GM21360 (cell line): ENCODE measurements around the gene MZB1.
"Not testable (repeated sequence)": the region's sequence is repeated elsewhere in the genome, so short reads cannot be mapped to it uniquely, and the experiment has no call there.

ENCODE experiments used
- ATAC-seq: cut with Tn5 transposase; IDR thresholded peaks from one replicate; pipeline ENCODE4 v1.9.1; 2021; ENCODE audit warnings: mild to moderate bottlenecking, moderate library complexity; ENCODE audit not compliant: unreplicated experiment

Gene MZB1

GRCh38 chr5:139392678-139393496, 3.2 kb upstream of the MZB1 start:
- peak; percentile 39 for ATAC-seq

GRCh38 chr5:139392324-139392677, 2.6 kb upstream of the MZB1 start:
- ATAC-seq = no peak

GRCh38 chr5:139391570-139392323, 2.0 kb upstream of the MZB1 start:
- ATAC-seq = no peak

DNA sequence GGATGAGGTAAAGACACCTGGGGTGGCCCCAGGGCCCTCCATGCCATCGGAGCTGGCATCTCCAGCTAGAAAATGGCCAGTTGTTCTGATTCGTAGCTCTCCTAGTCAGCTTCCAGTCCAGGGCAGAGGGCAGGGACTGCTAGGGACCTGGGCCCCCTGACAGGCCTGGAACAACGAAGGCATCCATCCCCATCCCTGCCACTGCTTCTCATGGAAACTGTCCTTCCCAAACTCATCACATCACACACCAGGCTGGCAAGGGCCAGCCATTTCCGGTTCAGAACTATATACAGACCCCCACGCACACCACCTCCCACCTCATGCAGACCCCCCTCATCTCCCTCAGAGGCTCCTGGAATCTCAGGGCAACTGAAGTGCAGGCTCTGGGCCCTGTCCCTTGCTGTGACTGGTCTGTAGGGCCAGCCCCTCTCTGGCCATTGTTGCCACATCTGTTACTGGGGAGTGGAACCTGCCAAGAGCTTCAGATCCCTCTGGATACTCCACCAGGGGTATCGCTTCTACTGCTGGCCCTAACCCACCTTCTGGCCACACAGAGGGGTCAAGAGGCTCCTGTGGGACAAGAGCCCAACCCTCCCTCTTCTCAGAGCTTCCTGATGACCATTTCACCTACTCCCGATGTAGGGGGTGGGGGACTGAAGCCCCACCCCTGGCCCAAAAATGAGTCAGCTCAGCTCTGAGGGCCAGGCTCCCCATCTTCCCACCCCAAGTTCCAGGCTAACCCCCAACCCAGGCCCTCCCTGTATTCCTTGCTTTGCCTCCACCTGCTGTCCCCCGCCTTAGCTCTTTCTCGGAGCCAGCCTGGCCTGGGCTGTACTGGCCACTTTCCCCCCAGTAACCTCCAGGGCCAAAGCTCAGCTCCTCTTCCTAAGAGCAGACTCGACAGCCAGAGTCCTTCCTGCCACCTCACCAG, 1.2 kb upstream of the MZB1 start:
- no peak for ATAC-seq

DNA sequence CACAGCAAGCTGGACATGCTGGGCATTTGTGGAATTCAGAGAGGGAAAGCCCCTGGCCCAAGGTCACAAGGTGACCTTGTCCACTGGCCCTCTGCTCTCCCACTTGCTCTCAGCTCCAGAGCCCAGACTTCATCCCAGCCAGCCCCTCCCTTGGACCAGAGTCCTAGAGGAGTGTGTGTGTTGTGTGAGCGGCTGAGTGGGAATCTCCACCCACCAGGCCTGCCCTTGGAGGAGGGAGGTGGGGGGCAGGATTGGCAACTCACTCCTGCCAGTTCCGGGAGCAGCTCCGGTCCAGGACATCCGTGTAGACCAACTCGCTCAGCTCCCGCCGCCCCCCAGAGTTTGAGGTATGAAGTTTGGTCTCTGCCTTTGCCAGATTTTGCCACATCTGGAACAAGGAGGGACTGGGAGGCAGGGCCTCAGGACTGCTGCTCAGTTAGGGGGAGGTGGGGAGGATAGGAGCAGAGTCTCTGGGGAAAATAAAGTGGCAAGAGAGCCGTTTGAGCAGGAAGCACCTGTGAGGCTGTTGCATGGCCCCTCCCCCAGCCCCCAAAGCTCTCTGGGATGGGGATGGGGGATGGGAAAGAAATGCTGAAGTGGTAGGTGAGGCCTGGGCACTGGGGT, 1.4 kb downstream of the MZB1 start:
- ATAC-seq = no peak

GRCh38 chr5:139387611-139388197, 2.0 kb downstream of the MZB1 start:
- no peak for ATAC-seq

DNA sequence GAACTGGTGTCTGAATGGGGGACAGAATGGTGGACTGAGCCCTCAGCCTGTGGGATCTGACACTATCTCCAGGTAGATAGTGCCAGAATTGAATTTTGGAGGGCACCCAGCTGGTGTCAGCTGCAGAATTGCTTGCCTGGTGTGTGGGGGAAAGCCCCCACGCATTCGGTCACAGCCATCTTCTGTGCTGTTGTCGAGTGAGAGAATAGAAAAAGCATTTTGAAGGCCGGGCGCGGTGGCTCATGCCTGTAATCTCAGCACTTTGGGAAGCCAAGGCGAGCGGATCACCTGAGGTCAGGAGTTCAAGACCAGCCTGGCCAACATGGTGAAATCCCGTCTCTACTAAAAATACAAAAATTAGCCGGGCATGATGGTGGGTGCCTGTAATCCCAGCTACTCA, 2.8 kb downstream of the MZB1 start:
- not testable (repeated sequence) for ATAC-seq

- ATAC-seq = no peak
Observed at GRCh38 chr5:139386050-139386438, 3.7 kb downstream of the MZB1 start.

- ATAC-seq = no peak
Observed at GRCh38 chr5:139385061-139386049, 4.4 kb downstream of the MZB1 start.

DNA sequence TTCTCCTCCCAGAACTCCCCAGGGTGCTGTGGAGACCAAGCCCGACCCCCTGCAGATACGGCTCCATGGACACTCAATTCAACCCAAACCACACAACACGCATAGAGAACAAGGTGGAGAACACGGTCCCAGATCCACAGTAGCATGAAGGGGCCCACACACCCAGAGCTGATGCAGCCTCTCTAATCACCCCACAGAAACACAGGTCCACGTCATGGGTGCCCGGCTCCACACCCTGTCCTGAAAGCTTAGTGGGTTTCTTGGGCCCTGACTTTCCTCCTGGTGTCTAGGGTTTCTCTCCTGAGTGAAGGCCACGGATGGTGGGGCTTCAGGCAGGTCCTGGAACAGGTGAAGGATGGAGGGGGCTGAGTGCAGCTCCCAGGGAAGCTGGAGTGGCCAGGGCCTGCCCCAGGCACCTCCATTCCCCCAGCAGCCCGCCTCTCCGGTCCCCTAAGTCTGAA, 5.1 kb downstream of the MZB1 start:
- no peak for ATAC-seq

DNA sequence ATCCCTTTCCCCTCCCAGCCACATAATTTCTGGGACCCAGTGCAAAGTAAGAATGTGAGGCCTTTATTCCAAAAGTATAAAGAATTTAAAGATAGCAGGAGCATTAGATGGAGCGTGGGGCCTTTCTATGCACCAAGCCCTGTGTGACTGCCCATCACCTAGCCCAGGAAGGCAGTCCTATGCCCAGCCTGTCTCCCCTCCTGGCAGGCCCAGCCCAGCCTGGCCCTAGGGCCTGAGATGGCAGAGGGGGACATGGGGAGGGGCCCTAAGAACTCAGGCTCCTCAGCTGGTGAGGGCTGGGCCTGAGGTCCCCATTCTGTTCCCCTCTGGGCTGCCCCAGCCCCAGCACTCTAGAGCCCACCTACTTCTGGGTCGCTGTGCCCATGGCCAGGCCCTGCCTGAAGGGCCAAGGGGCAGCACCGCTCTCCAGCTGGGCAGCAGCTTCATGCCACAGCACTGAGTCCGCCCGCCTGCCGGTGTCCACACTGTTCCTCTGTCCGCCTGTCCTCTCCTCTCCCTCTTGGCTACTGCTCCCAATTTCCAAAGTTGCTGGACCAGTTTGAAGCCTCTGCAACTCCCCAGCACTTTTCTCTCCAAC, 5.6 kb downstream of the MZB1 start:
- ATAC-seq = no peak

DNA sequence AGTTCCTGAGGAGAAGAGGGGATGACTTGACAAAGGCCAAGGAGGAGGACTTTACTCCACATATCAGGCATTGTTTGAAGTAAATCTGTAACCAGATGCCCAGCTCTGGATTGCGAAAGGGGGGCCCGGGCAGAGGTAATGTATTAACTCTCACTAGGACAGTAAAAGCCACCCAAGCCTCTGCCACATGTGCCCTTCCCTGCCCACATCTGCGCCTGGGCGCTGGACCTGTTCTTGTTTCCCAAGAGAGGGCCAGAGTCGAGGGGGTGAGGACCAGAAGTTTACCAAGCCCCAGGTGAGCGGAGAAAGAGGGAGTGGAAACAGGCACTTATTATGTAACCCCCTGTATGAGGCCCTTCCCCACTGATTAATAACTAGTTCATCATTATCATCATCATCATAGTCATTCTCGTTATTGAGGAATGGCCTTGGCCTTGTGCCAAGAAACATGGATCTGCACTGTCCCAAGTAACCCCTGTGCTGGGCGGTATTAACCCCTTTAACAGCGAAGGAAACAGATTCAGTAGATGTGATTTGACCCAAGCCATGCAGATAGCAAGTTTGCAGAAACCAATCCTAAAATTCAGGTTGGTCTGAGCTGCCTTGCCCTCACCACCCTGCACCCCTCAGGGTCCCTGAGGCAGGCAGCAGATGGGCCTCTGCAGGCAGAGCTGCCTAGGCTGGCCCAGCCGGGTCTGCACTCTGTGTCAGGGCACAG, 6.3 kb downstream of the MZB1 start, which contains the start of gene SLC23A1:
Gene SLC23A1 (minus strand): TSS at position 23 of the 718 bp plus-strand sequence. CDS start 44 bp downstream, outside the sequence.
- no peak for ATAC-seq

DNA sequence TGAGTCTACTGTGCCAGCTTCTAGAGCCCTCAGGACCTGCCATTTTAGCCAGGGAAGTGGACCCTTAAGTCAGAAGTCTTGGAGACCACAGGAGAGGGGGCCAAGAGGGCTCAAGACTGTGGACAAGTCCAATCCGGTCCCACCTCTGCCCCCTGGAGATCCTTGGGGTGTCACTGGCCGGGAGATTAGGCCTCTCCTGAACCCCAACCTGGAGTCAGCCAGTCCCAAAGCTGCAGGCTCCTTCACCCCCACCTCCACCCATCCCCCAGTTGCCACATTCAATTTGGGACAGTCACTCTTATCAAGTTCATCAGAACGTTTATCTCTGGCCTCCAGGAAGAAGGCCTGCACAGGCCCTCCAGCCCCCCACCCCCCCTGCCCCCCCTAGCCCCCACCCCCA, 6.9 kb downstream of the MZB1 start:
- ATAC-seq = no peak

GRCh38 chr5:139381837-139382761, 7.6 kb downstream of the MZB1 start:
- ATAC-seq = no peak

DNA sequence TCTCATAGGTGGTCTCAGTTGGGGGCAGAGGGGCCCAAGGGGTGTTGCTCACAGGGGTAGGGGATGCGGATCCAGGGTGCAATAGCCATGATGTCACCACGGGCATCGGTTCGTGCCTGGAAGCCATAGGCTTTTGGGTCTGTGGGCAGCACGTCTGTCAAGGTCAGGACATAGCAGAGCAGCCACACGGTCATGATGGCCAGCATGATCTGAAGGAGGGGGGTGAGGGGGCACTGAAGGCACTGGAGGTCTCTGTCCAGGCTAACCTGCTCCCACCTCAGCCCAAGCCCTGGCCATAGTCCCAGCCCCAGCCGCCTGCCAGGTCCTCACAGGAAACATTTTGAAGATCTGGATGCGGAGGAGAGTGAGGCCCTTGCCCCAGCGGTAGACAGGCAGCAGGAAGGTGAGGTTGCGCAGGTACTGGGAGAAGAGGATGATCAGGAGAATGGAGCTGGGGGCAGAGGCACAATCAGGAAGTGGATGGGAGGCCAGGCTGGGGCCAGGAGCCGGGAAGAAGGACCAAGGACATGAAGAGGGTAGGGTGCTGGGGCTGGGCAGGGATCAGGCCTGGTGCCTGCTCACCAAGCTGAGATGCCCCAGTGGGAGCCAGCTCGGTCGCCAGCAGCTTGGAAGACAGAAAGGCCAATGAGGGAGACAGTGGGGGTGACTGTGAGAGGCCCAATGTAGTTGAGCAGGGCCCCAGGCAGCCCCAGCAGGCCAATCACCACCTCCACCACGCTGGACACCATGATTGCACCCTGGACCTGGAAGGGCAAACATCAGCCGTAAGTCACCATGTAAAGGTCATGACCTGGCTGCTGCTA, 9.9 kb downstream of the MZB1 start:
- ATAC-seq = no peak

DNA sequence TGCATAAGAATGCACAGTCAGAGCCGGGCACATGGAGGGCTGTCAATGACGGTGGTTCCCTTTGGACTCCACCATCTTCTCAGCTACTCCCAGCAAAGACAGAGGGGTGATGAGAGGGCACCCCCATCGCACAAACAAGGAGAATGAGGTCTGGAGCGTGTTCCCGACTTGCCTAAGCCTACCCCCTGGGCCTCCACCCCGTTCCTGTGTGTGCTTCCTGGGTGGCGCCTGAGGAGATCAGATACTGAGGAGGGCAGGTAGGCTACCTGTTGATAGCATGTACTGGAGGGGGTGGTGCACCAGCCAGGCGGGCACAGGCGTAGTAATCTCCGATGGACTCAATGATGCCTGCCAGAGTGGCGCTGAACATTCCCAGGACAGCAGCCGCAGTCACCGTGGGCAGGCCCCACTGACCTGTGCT, 10.8 kb downstream of the MZB1 start:
- no peak for ATAC-seq
